ENCODE measurements around the gene NUP85. TPM values are rescaled to one million over a fixed set of nuclear protein-coding genes. Genes with fewer than 3 reads are reported as not detected.
"Not testable (repeated sequence)": the region's sequence is repeated elsewhere in the genome, so short reads cannot be mapped to it uniquely, and the experiment has no call there.

The NUP85 gene
- total RNA-seq, 1 donor from 2014 or later, result 21.2 TPM

DNA sequence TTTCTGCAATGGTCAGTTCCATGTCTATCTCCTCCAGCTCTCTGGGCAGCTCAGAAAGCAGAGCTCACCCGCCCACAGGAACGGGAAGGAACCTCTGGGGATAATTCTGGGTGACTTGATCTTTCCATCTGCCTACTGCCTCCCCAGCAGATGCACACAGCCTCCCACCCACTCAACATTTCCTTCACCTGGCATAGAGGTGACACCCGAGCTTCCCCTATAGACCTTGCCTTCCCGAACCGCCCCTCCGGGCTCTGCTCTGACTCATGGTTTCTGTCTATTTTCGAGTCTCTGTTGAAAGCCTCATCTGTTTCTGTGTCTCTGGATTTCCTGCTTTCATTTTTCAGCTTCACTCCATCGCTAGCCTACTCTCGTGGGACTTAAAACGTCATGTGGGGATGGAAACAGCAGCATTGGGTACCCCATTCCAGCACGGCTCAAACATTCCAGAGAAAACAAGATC is 44.6 kb downstream of the NUP85 start:
- H3K36me3 ChIP-seq, result peaks cover 17% of the 10 kb centered on the region
- H3K27ac ChIP-seq (replicated peaks), result peak overlapping the region; percentile 69
- peak overlapping the region; percentile 48 for H3K4me3 ChIP-seq
- H3K27me3 ChIP-seq (ENCODE audit: low read depth), result no peaks in the 10 kb centered on the region
- intact Hi-C loops (cut with micrococcal nuclease), result no loop called here
- H3K4me1 ChIP-seq, result peaks cover 22% of the 10 kb centered on the region
- TF ChIP-seq, protein P1, sequence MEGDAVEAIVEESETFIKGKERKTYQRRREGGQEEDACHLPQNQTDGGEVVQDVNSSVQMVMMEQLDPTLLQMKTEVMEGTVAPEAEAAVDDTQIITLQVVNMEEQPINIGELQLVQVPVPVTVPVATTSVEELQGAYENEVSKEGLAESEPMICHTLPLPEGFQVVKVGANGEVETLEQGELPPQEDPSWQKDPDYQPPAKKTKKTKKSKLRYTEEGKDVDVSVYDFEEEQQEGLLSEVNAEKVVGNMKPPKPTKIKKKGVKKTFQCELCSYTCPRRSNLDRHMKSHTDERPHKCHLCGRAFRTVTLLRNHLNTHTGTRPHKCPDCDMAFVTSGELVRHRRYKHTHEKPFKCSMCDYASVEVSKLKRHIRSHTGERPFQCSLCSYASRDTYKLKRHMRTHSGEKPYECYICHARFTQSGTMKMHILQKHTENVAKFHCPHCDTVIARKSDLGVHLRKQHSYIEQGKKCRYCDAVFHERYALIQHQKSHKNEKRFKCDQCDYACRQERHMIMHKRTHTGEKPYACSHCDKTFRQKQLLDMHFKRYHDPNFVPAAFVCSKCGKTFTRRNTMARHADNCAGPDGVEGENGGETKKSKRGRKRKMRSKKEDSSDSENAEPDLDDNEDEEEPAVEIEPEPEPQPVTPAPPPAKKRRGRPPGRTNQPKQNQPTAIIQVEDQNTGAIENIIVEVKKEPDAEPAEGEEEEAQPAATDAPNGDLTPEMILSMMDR (IDR thresholded peaks at IDR 0.05; ENCODE audit: borderline replicate concordance), result no peak
- no peak for DNase-seq
- H3K9me3 ChIP-seq (replicated peaks), result no peaks in the 10 kb centered on the region

GRCh38 chr17:75252039-75252816 is 46.7 kb downstream of the NUP85 start:
- no peaks in the 10 kb centered on the region for H3K9me3 ChIP-seq (replicated peaks)
- H3K4me3 ChIP-seq, result no peak overlapping the region
- intact Hi-C loops (cut with micrococcal nuclease), result no loop called here
- DNase-seq, result no peak
- H3K27me3 ChIP-seq (ENCODE audit: low read depth), result no peaks in the 10 kb centered on the region
- peaks cover 33% of the 10 kb centered on the region for H3K4me1 ChIP-seq
- H3K27ac ChIP-seq (replicated peaks), result no peak overlapping the region
- H3K36me3 ChIP-seq, result no peaks in the 10 kb centered on the region
- TF ChIP-seq, protein P1 (IDR thresholded peaks at IDR 0.05; ENCODE audit: borderline replicate concordance), result no peak

DNA sequence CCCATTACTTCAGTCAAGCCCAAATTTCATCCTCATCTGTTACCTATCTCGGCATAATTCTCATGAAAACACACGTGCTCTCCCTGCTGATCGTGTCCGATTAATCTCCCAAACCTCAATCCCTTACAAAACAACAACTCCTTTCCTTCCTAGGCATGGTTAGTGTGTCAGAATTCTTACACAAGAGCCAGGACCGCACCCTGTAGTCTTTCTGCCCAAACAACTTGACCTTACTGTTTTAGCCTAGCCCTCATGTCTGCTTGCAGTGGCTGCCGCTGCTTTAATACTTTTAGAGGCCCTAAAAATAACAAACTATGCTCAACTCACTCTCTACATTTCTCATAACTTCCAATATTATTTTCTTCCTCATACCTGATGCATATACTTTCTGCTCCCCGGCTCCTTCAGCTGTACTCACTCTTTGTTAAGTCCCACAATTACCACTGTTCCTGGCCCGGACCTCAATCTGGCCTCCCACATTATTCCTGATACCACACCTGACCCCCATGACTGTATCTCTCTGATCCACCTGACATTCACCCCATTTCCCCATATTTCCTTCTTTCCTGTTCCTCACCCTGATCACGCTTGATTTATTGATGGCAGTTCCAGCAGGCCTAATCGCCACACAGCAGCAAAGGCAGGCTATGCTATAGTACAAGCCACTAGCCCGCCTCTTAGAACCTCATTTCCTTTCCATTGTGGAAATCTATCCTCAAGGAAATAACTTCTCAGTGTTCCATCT is 50.6 kb downstream of the NUP85 start:
- intact Hi-C loops (cut with micrococcal nuclease), result not testable (repeated sequence)

DNA sequence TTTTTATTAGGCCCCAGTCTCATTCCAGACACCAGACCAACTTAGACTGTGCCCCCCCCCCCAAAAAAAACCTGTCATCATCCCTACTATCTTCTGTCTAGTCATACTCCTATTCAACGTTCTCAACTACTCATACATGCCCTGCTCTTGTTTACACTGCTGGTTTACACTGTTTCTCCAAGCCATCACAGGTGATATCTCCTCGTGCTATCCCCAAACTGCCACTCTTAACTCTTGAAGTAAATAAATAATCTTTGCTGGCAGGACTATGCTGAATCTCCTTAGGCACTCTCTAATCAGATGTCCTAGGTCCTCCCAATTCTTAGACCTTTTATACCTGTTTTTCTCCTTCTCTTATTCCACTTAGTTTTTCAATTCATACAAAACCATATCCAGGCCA is 51.7 kb downstream of the NUP85 start:
- H3K4me3 ChIP-seq; H3K27ac ChIP-seq (replicated peaks); H3K27me3 ChIP-seq (ENCODE audit: low read depth); DNase-seq; H3K9me3 ChIP-seq (replicated peaks); H3K36me3 ChIP-seq; intact Hi-C loops (cut with micrococcal nuclease): not testable (repeated sequence)
- peaks cover 57% of the 10 kb centered on the region for H3K4me1 ChIP-seq

More for the DNA sequence above, 50.6 kb downstream of the NUP85 start:
- not testable (repeated sequence) for H3K9me3 ChIP-seq (replicated peaks); H3K36me3 ChIP-seq; DNase-seq; H3K4me3 ChIP-seq; H3K27me3 ChIP-seq (ENCODE audit: low read depth)
- peaks cover 48% of the 10 kb centered on the region for H3K4me1 ChIP-seq
- peak overlapping the region; percentile 56 for H3K27ac ChIP-seq (replicated peaks)

DNA sequence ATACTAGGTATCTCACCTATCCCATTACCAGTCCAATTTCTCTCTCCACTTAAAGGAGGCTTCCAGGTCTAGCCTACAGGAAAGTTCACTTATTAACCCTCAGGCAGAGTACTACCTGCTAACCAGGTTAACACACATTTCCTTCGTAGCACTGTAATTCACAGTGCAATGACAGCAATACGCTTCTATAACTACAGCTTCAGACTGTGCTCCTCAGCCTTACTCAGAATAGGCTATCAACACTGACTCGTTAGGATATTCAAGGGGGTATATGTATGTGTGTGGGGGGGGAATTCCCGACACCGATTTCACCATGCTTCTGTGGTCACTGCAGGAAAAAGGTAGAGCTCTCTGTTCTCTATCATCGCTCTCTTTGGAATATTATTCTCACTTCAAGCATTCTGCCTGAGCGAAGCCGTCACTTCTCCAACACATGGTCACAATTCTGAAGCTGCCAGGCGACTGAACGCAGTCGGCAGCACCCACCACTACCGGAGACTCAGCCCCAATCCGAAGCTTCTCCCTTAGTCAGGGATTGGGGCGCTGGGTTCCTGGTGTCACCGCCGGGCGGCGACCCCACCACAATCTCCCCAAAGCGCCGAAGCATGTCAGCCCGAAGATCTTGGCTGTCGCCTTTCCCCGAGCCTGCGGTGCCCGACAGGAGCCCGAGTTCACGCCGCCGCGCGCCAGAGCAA is 55.3 kb downstream of the NUP85 start:
- intact Hi-C loops (cut with micrococcal nuclease), result no loop called here
- Histone ChIP-seq H3K4me1 (peaks cover 63% of the 10 kb centered on the region), H3K27ac (replicated peaks) (peak overlapping the region; percentile 96), H3K9me3 (replicated peaks) (no peaks in the 10 kb centered on the region), H3K4me3 (peak overlapping the region; percentile 93), H3K36me3 (peaks cover 31% of the 10 kb centered on the region), H3K27me3 (ENCODE audit: low read depth) (no peaks in the 10 kb centered on the region)
- TF ChIP-seq, protein P1 (IDR thresholded peaks at IDR 0.05; ENCODE audit: borderline replicate concordance), result no peak
- DNase-seq, result no peak

GRCh38 chr17:75261336-75262111 is 56.0 kb downstream of the NUP85 start, which contains the start of the genes GGA3 and MRPS7:
Gene GGA3, minus strand, starts transcription at chr17:75261606. Its CDS starts 19 bp downstream, at chr17:75261587.
Gene MRPS7, plus strand, starts transcription at chr17:75261879. Its CDS starts 22 bp downstream, at chr17:75261901.
- H3K27me3 ChIP-seq (ENCODE audit: low read depth), result no peaks in the 10 kb centered on the region
- DNase-seq, result peak; percentile 97
- H3K9me3 ChIP-seq (replicated peaks), result no peaks in the 10 kb centered on the region
- H3K27ac ChIP-seq (replicated peaks), result peak within 1 kb of the TSS; percentile 96
- intact Hi-C loops (cut with micrococcal nuclease), result no loop called here
- TF ChIP-seq, protein P1 (IDR thresholded peaks at IDR 0.05; ENCODE audit: borderline replicate concordance), result no peak
- peaks cover 55% of the 10 kb centered on the region for H3K4me1 ChIP-seq
- peaks cover 38% of the 10 kb centered on the region for H3K36me3 ChIP-seq
- peak within 1 kb of the TSS; percentile 93 for H3K4me3 ChIP-seq
